Measurements from ENCODE around the gene SOD3.

DNA sequence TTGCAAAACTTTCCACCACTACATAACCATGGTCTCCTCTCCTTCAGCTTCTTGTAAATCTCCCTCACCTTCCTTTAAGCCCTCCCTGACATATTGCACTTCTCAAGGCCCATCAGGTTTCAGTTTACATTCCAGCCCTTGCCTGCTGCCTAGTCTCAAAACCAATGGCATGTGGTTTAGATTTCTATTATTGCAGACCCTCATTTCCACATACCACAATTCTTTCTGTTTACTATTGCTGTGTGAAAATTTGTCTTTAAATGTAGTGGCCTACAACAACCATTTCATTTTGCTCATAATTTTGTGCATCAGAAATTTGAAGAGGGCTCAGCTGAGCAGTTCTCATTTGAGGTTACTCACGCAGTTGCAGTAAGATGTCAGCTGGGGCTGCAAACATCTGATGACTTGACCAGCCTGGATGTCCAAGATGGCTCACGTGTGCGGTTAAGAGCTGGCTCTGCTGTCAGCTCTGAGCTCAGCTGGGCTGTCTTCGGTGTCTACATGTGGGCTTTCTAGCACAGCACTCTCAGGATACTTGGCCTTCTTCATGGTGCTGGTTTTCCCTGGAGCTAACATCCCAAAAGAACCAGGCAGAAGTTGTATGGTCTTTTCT is 29.9 kb upstream of the SOD3 start:
- TF ChIP-seq MEF2A (IDR thresholded peaks at IDR 0.05; ENCODE audit: insufficient read depth, low read depth, low read length) (no peak), TBL1XR1 (IDR thresholded peaks at IDR 0.05; ENCODE audit: low read depth, low read length) (no peak), SREBF1 (IDR thresholded peaks at IDR 0.05; ENCODE audit: low read length) (no peak), SPI1 (IDR thresholded peaks at IDR 0.05; ENCODE audit: borderline replicate concordance, insufficient read depth, low read depth, low read length) (no peak), SRF (IDR thresholded peaks at IDR 0.05; ENCODE audit: low read depth in 2 of 2, low read length in 2 of 2) (no peak), POLR2A (IDR thresholded peaks at IDR 0.05; ENCODE audit: low read depth, low read length) (no peak), SP1 (IDR thresholded peaks at IDR 0.05; ENCODE audit: low read depth, low read length) (no peak)
- TF ChIP-seq, protein P1, sequence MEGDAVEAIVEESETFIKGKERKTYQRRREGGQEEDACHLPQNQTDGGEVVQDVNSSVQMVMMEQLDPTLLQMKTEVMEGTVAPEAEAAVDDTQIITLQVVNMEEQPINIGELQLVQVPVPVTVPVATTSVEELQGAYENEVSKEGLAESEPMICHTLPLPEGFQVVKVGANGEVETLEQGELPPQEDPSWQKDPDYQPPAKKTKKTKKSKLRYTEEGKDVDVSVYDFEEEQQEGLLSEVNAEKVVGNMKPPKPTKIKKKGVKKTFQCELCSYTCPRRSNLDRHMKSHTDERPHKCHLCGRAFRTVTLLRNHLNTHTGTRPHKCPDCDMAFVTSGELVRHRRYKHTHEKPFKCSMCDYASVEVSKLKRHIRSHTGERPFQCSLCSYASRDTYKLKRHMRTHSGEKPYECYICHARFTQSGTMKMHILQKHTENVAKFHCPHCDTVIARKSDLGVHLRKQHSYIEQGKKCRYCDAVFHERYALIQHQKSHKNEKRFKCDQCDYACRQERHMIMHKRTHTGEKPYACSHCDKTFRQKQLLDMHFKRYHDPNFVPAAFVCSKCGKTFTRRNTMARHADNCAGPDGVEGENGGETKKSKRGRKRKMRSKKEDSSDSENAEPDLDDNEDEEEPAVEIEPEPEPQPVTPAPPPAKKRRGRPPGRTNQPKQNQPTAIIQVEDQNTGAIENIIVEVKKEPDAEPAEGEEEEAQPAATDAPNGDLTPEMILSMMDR (IDR thresholded peaks at IDR 0.05 in 2 of 3, conservative IDR thresholded peaks at IDR 0.05 in 1 of 3; ENCODE audit: control insufficient read depth in 2 of 3, extremely low read depth in 1 of 3, insufficient read depth in 1 of 3, low read depth in 3 of 3, low read length in 3 of 3) = no peak

Data from GM12878 (cell line).